Rectal smooth muscle tissue (tissue), 1 donor: ENCODE results near the gene NKAPD1.
A peak's percentile ranks its signal among the peaks of the same experiment; 100 is the strongest.
"Not testable (repeated sequence)": the region's sequence is repeated elsewhere in the genome, so short reads cannot be mapped to it uniquely, and the experiment has no call there.

ENCODE experiments used
- H3K27ac ChIP-seq: one replicate; pipeline ENCODE4 v1.7.0; 2013; ENCODE audit warnings: low read depth, low read length, inconsistent platforms
- H3K27me3 ChIP-seq: one replicate; pipeline ENCODE4 v1.7.0; 2013; ENCODE audit warnings: low read length; ENCODE audit not compliant: control insufficient read depth, insufficient read depth
- H3K36me3 ChIP-seq: one replicate; pipeline ENCODE4 v1.7.0; 2013; ENCODE audit warnings: low read length; ENCODE audit not compliant: control insufficient read depth, insufficient read depth
- H3K4me1 ChIP-seq: one replicate; pipeline ENCODE4 v1.7.0; 2013; ENCODE audit warnings: low read length; ENCODE audit not compliant: control insufficient read depth, insufficient read depth
- H3K4me3 ChIP-seq: one replicate; pipeline ENCODE4 v1.7.0; 2013; ENCODE audit warnings: low read length
- H3K9ac ChIP-seq: one replicate; pipeline ENCODE4 v1.7.0; 2013; ENCODE audit warnings: low read length

Gene NKAPD1

GRCh38 chr11:112048256-112048655 lies 25.8 kb upstream of the NKAPD1 start:
- H3K36me3 ChIP-seq, result peaks cover 10% of the 10 kb centered on the region
- H3K9ac ChIP-seq, result not testable (repeated sequence)

GRCh38 chr11:112049777-112050176 lies 24.3 kb upstream of the NKAPD1 start:
- Histone ChIP-seq H3K27ac (no peak overlapping the region), H3K4me1 (no peaks in the 10 kb centered on the region), H3K9ac (no peak overlapping the region), H3K27me3 (no peaks in the 10 kb centered on the region), H3K4me3 (no peak overlapping the region), H3K36me3 (peaks cover 13% of the 10 kb centered on the region)

More at GRCh38 chr11:112048256-112048655, 25.8 kb upstream of the NKAPD1 start:
- not testable (repeated sequence) for H3K4me1 ChIP-seq, H3K27ac ChIP-seq, H3K4me3 ChIP-seq, H3K27me3 ChIP-seq

- Histone ChIP-seq H3K27ac (no peak overlapping the region), H3K4me3 (no peak overlapping the region), H3K36me3 (peaks cover 13% of the 10 kb centered on the region), H3K27me3 (no peaks in the 10 kb centered on the region), H3K4me1 (no peaks in the 10 kb centered on the region), H3K9ac (no peak overlapping the region)
Measured at GRCh38 chr11:112050721-112051120, 23.4 kb upstream of the NKAPD1 start.

GRCh38 chr11:112051768-112052167 lies 22.3 kb upstream of the NKAPD1 start:
- Histone ChIP-seq H3K4me1 (no peaks in the 10 kb centered on the region), H3K27ac (no peak overlapping the region), H3K36me3 (peaks cover 13% of the 10 kb centered on the region), H3K4me3 (no peak overlapping the region), H3K27me3 (no peaks in the 10 kb centered on the region), H3K9ac (no peak overlapping the region)

- H3K4me1 ChIP-seq, result no peaks in the 10 kb centered on the region
- H3K36me3 ChIP-seq, result peaks cover 17% of the 10 kb centered on the region
- H3K9ac ChIP-seq, result no peak overlapping the region
- H3K4me3 ChIP-seq, result no peak overlapping the region
- H3K27me3 ChIP-seq, result no peaks in the 10 kb centered on the region
- no peak overlapping the region for H3K27ac ChIP-seq
Measured at GRCh38 chr11:112057170-112057569, 16.9 kb upstream of the NKAPD1 start.

- Histone ChIP-seq H3K9ac (no peak overlapping the region), H3K4me3 (no peak overlapping the region), H3K27me3 (no peaks in the 10 kb centered on the region), H3K27ac (no peak overlapping the region), H3K4me1 (no peaks in the 10 kb centered on the region), H3K36me3 (peaks cover 13% of the 10 kb centered on the region)
Measured at GRCh38 chr11:112058103-112058502, 16.0 kb upstream of the NKAPD1 start.

- peaks cover 11% of the 10 kb centered on the region for H3K36me3 ChIP-seq
Measured at GRCh38 chr11:112062923-112063322, 11.2 kb upstream of the NKAPD1 start.

GRCh38 chr11:112082729-112083128 lies 8.6 kb downstream of the NKAPD1 start:
- no peak overlapping the region for H3K9ac ChIP-seq
- peaks cover 30% of the 10 kb centered on the region for H3K36me3 ChIP-seq
- H3K27me3 ChIP-seq, result no peaks in the 10 kb centered on the region
- no peak overlapping the region for H3K27ac ChIP-seq
- peaks cover 6% of the 10 kb centered on the region for H3K4me1 ChIP-seq
- H3K4me3 ChIP-seq, result no peak overlapping the region

More at GRCh38 chr11:112062923-112063322, 11.2 kb upstream of the NKAPD1 start:
- H3K27me3 ChIP-seq, result no peaks in the 10 kb centered on the region
- no peak overlapping the region for H3K9ac ChIP-seq
- H3K4me3 ChIP-seq, result no peak overlapping the region
- H3K27ac ChIP-seq, result no peak overlapping the region
- no peaks in the 10 kb centered on the region for H3K4me1 ChIP-seq

GRCh38 chr11:112085822-112086421 lies 11.8 kb downstream of the NKAPD1 start:
- Histone ChIP-seq H3K27me3 (no peaks in the 10 kb centered on the region), H3K9ac (peak overlapping the region; percentile 33), H3K4me1 (peaks cover 18% of the 10 kb centered on the region), H3K36me3 (peaks cover 35% of the 10 kb centered on the region), H3K27ac (peak overlapping the region; percentile 83), H3K4me3 (peak overlapping the region; percentile 89)

- H3K27ac ChIP-seq, result peak within 1 kb of the TSS; percentile 83
- H3K27me3 ChIP-seq, result no peaks in the 10 kb centered on the region
- H3K36me3 ChIP-seq, result peaks cover 38% of the 10 kb centered on the region
- peak within 1 kb of the TSS; percentile 89 for H3K4me3 ChIP-seq
- H3K4me1 ChIP-seq, result peaks cover 18% of the 10 kb centered on the region
- peak within 1 kb of the TSS; percentile 95 for H3K9ac ChIP-seq
Measured at GRCh38 chr11:112086422-112087191, 12.5 kb downstream of the NKAPD1 start, which contains the start of the genes SDHD and TIMM8B. SDHD (plus strand) TSS chr11:112086873; CDS start chr11:112086908, 35 bp downstream. TIMM8B (minus strand) TSS chr11:112086756; CDS start chr11:112086723, 33 bp downstream.

GRCh38 chr11:112087212-112087611 lies 13.1 kb downstream of the NKAPD1 start:
- H3K9ac ChIP-seq, result peak overlapping the region; percentile 95
- H3K4me1 ChIP-seq, result peaks cover 18% of the 10 kb centered on the region
- H3K27ac ChIP-seq, result peak overlapping the region; percentile 83
- H3K4me3 ChIP-seq, result peak overlapping the region; percentile 89
- H3K36me3 ChIP-seq, result peaks cover 34% of the 10 kb centered on the region
- H3K27me3 ChIP-seq, result no peaks in the 10 kb centered on the region

- not testable (repeated sequence) for H3K27me3 ChIP-seq, H3K4me1 ChIP-seq, H3K9ac ChIP-seq, H3K27ac ChIP-seq, H3K4me3 ChIP-seq
- peaks cover 12% of the 10 kb centered on the region for H3K36me3 ChIP-seq
Measured at GRCh38 chr11:112095302-112095701, 21.2 kb downstream of the NKAPD1 start.
